IMR-90 (cell line): Measurements from ENCODE around the gene STRADA.

ENCODE experiments used
- BHLHE40 ChIP-seq: fragments of 150-350 bp; IDR thresholded peaks from 2 replicates; pipeline ENCODE4 v1.6.1; 2016; ENCODE audit warnings: mild to moderate bottlenecking, low read depth, low read length
- CEBPB ChIP-seq: IDR thresholded peaks from 2 replicates; pipeline ENCODE4 v1.6.1; 2012; ENCODE audit warnings: low read depth, low read length, improper control_type of control experiment
- FOS ChIP-seq: fragments of 150-350 bp; IDR thresholded peaks from 2 replicates; pipeline ENCODE4 v1.6.1; 2016; ENCODE audit warnings: low read depth, low read length
- MAFK ChIP-seq: IDR thresholded peaks from 2 replicates; pipeline ENCODE4 v1.6.1; 2012; ENCODE audit warnings: low read depth, low read length, improper control_type of control experiment
- MAZ ChIP-seq: IDR thresholded peaks from 2 replicates; pipeline ENCODE4 v1.6.1; 2012; ENCODE audit warnings: low read depth, mild to moderate bottlenecking, low read length, improper control_type of control experiment, moderate library complexity, borderline replicate concordance
- NFE2L2 ChIP-seq: fragments of 150-350 bp; IDR thresholded peaks from 2 replicates; pipeline ENCODE4 v1.6.1; 2016; ENCODE audit warnings: low read depth, mild to moderate bottlenecking, low read length
- POLR2A ChIP-seq: IDR thresholded peaks from 2 replicates; pipeline ENCODE4 v1.6.1; 2012; ENCODE audit warnings: mild to moderate bottlenecking, low read depth, low read length
- RAD21 ChIP-seq: IDR thresholded peaks from 2 replicates; pipeline ENCODE4 v1.6.1; 2012; ENCODE audit warnings: low read length, improper control_type of control experiment
- RFX5 ChIP-seq: IDR thresholded peaks from 2 replicates; pipeline ENCODE4 v1.8.0; 2012; ENCODE audit warnings: low read depth, mild to moderate bottlenecking, low read length, moderate library complexity
- SMC3 ChIP-seq: fragments of 150-350 bp; IDR thresholded peaks from 2 replicates; pipeline ENCODE4 v1.6.1; 2016; ENCODE audit warnings: low read depth, mild to moderate bottlenecking, antibody characterized with exemption, low read length, moderate library complexity
- TF ChIP-seq, protein P1 (sequence below): conservative IDR thresholded peaks from 2 replicates; pipeline ENCODE4 v1.5.1; 2012; ENCODE audit warnings: mild to moderate bottlenecking, low read depth, low read length, improper control_type of control experiment
- TF ChIP-seq, protein P2 (sequence below): fragments of 150-350 bp; IDR thresholded peaks from 2 replicates; pipeline ENCODE4 v1.6.1; 2017; ENCODE audit warnings: mild to moderate bottlenecking, antibody characterized with exemption, low read length, low read depth
- TF ChIP-seq, protein P3 (sequence below): fragments of 150-350 bp; IDR thresholded peaks from 2 replicates; pipeline ENCODE4 v1.6.1; 2016; ENCODE audit warnings: low read depth, mild to moderate bottlenecking, low read length, moderate library complexity, borderline replicate concordance

DNA sequence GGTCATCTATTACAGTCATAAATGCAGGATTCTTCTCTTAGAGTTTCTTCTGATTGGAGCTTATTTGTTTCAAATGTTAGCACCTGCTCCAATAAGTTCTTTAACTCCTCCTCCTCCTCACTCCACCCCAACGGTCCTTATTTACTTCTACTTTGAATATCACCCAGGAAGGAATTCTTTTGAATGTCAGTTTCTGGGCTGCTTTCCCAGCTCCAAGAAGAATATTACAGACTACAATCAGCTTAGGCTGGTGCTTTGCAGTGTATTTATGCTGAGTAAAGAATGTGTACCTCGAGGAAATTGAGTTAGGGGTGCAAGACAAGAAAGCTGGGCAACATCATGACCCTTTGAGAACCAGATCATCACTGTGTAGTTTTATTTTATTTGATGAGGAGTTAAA, 88.5 kb downstream of the STRADA start:
- TF ChIP-seq, protein P1, sequence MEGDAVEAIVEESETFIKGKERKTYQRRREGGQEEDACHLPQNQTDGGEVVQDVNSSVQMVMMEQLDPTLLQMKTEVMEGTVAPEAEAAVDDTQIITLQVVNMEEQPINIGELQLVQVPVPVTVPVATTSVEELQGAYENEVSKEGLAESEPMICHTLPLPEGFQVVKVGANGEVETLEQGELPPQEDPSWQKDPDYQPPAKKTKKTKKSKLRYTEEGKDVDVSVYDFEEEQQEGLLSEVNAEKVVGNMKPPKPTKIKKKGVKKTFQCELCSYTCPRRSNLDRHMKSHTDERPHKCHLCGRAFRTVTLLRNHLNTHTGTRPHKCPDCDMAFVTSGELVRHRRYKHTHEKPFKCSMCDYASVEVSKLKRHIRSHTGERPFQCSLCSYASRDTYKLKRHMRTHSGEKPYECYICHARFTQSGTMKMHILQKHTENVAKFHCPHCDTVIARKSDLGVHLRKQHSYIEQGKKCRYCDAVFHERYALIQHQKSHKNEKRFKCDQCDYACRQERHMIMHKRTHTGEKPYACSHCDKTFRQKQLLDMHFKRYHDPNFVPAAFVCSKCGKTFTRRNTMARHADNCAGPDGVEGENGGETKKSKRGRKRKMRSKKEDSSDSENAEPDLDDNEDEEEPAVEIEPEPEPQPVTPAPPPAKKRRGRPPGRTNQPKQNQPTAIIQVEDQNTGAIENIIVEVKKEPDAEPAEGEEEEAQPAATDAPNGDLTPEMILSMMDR: no peak
- TF ChIP-seq BHLHE40: no peak
- TF ChIP-seq, protein P2, sequence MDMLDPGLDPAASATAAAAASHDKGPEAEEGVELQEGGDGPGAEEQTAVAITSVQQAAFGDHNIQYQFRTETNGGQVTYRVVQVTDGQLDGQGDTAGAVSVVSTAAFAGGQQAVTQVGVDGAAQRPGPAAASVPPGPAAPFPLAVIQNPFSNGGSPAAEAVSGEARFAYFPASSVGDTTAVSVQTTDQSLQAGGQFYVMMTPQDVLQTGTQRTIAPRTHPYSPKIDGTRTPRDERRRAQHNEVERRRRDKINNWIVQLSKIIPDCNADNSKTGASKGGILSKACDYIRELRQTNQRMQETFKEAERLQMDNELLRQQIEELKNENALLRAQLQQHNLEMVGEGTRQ: no peak
- TF ChIP-seq RAD21: no peak
- no peak for TF ChIP-seq POLR2A
- no peak for TF ChIP-seq SMC3
- TF ChIP-seq MAFK: no peak
- TF ChIP-seq CEBPB: no peak
- TF ChIP-seq, protein P3, sequence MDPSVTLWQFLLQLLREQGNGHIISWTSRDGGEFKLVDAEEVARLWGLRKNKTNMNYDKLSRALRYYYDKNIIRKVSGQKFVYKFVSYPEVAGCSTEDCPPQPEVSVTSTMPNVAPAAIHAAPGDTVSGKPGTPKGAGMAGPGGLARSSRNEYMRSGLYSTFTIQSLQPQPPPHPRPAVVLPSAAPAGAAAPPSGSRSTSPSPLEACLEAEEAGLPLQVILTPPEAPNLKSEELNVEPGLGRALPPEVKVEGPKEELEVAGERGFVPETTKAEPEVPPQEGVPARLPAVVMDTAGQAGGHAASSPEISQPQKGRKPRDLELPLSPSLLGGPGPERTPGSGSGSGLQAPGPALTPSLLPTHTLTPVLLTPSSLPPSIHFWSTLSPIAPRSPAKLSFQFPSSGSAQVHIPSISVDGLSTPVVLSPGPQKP: no peak
- TF ChIP-seq MAZ: no peak
- no peak for TF ChIP-seq FOS
- TF ChIP-seq RFX5: no peak
- TF ChIP-seq NFE2L2: no peak
